ENCODE data around the gene NRXN3. TPM values are rescaled to one million over a fixed set of nuclear protein-coding genes. Genes with fewer than 3 reads are reported as not detected.
A peak's percentile ranks its signal among the peaks of the same experiment; 100 is the strongest.

NRXN3 gene
- total and polyA plus RNA-seq, 8 donors = 1.3 to 7.6 (median 1.5) TPM

DNA sequence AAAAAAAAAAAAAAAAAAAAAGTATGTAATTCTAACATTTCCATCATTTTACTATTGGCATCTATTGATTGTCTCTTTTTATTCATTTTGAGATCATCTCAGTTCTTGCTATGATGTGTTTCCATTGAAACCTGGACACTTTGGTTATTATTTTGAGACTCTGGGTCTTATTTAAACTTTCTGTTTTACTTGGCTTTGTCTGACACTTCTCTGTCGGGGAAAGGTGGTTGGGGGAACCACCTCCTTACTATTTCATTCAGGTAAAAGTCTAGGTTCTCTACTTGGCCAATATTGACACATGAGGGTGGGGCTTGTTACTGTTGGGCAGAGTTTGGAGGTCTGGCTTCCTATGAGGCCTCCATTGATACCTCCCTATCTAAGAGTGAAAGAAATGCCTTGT lies 228.0 kb downstream of the NRXN3 start:
- no peak for ATAC-seq
- no peaks in the 10 kb centered on the region for H3K36me3 ChIP-seq
- no peak for DNase-seq
- intact Hi-C loops (cut with DNase I) = no loop called here
- no peak for TF ChIP-seq CTCF (IDR thresholded peaks at IDR 0.05)
- H3K27ac ChIP-seq = no peak overlapping the region
- H3K27me3 ChIP-seq = no peaks in the 10 kb centered on the region
- H3K4me1 ChIP-seq = no peaks in the 10 kb centered on the region
- no peaks in the 10 kb centered on the region for H3K9me3 ChIP-seq
- no peak overlapping the region for H3K4me3 ChIP-seq

- Histone ChIP-seq H3K36me3 (no peaks in the 10 kb centered on the region), H3K27me3 (no peaks in the 10 kb centered on the region), H3K4me3 (no peak overlapping the region), H3K4me1 (no peaks in the 10 kb centered on the region), H3K9me3 (no peaks in the 10 kb centered on the region), H3K27ac (no peak overlapping the region)
- ATAC-seq = peak; percentile 47
- DNase-seq = peak in 2 of 4 donors; percentile 11 to 21
- intact Hi-C loops (cut with DNase I) = no loop called here
- TF ChIP-seq CTCF (IDR thresholded peaks at IDR 0.05) = no peak
Measured at GRCh38 chr14:78399316-78399889, 229.2 kb downstream of the NRXN3 start.

DNA sequence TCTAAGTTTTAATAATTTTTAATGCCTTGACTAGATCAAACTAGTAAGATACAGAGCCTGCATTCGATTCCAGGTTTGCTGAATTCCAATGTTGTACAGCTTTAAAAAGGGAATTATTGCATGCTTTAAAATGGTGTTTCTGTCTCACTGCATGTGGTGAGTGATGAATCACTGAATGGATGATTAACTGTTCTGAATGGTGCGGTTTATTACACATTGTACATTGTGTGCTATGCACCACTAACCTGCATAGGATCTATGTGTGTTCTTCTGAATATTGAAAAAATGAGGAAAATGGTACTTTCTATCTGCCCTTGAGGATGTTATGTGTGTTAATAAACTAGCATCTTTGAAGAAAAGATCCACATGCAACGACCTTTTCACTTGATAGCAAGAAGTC lies 231.7 kb downstream of the NRXN3 start:
- no peak overlapping the region for H3K27ac ChIP-seq
- H3K4me1 ChIP-seq = no peaks in the 10 kb centered on the region
- no peaks in the 10 kb centered on the region for H3K27me3 ChIP-seq
- DNase-seq (no peak), ATAC-seq (no peak)
- H3K9me3 ChIP-seq = no peaks in the 10 kb centered on the region
- H3K36me3 ChIP-seq = no peaks in the 10 kb centered on the region
- intact Hi-C loops (cut with DNase I) = no loop called here
- H3K4me3 ChIP-seq = no peak overlapping the region
- no peak for TF ChIP-seq CTCF (IDR thresholded peaks at IDR 0.05)

DNA sequence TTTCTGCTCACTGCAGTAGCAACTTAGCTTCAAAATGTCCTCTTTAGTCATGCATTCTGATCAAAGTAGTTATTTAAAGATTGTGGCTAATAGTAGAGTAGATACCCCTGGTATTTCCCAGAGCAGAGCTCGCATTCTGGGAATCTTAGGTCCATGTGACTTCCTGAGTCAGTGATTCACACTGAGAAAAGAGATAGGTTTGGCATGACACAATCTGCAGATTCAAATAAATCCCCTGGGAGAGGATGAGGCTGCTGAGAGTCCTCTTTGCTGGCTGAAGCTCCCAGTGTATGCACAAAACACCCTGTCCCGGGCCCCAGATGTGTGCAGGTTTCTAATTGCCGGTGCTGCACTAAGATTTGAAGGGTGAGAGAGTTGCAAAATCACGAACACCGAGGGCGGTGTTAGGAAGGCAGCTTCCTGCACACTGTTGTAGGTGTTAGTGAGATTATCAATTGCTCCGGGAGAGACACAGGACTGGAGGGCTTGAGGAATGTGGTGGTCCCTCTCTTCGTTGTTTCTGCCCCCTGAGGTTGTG lies 233.2 kb downstream of the NRXN3 start:
- Histone ChIP-seq H3K27me3 (no peaks in the 10 kb centered on the region), H3K4me3 (no peak overlapping the region)

More for the DNA sequence above, 233.2 kb downstream of the NRXN3 start:
- Histone ChIP-seq H3K9me3 (no peaks in the 10 kb centered on the region), H3K36me3 (no peaks in the 10 kb centered on the region), H3K27ac (no peak overlapping the region), H3K4me1 (no peaks in the 10 kb centered on the region)
- no peak for TF ChIP-seq CTCF (IDR thresholded peaks at IDR 0.05)
- ATAC-seq (no peak), DNase-seq (no peak)
- intact Hi-C loops (cut with DNase I) = no loop called here

Data from left lung (tissue), 10 donors.